AG09319 (cell line): ENCODE results near the gene TMSB4X.

Experiments used
- DNase-seq: peaks from one replicate; pipeline ENCODE4 v3.0.0-alpha.2; 2010; ENCODE audit warnings: low read depth; ENCODE audit errors: extremely low read depth
- TF ChIP-seq, protein P1 (sequence below): IDR thresholded peaks from 2 replicates; pipeline ENCODE4 v1.5.1; 2011; ENCODE audit warnings: low read depth, mild to moderate bottlenecking, inconsistent platforms, low read length, moderate library complexity

Gene TMSB4X

DNA sequence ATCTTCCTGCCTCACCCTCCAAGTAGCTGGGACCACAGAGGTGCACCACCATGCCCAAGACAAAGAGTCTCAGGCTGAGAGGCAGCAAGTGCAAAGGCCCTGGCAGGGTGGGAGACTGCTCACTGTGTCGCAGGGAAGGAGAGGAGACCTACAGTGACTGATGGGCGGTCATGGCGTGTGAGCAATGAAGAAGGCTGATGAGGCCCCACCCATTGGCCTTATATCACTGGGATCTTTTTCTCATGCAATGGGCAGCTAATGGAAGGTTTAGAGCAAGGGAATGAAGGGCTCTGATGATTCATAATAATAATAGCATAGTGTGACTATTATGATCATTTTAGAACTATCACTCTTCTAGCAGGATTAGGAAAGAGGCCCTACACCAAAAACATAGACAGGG lies 48.7 kb downstream of the TMSB4X start:
- no peak for DNase-seq
- TF ChIP-seq, protein P1, sequence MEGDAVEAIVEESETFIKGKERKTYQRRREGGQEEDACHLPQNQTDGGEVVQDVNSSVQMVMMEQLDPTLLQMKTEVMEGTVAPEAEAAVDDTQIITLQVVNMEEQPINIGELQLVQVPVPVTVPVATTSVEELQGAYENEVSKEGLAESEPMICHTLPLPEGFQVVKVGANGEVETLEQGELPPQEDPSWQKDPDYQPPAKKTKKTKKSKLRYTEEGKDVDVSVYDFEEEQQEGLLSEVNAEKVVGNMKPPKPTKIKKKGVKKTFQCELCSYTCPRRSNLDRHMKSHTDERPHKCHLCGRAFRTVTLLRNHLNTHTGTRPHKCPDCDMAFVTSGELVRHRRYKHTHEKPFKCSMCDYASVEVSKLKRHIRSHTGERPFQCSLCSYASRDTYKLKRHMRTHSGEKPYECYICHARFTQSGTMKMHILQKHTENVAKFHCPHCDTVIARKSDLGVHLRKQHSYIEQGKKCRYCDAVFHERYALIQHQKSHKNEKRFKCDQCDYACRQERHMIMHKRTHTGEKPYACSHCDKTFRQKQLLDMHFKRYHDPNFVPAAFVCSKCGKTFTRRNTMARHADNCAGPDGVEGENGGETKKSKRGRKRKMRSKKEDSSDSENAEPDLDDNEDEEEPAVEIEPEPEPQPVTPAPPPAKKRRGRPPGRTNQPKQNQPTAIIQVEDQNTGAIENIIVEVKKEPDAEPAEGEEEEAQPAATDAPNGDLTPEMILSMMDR, result no peak

GRCh38 chrX:13023979-13024378 lies 49.1 kb downstream of the TMSB4X start:
- no peak for DNase-seq
- TF ChIP-seq, protein P1, result no peak

DNA sequence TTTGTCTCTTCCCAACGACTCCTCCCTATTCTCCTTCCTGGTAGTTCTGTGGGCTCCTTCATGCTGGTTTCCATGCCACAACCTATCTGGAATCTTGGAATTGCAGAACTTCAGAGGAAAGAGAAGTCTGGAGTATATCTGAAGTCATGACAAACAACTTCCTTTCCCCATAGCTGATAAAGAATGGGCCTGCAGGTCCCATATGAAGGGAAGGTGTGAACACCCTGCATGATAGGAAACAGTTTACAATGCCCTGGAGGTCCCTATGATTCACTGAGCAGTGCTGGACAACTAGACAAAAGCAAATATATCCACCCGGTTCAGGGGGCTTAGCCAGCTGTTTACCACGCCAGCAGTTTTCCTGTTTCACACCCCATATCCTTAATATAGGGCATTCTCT lies 50.1 kb downstream of the TMSB4X start:
- TF ChIP-seq, protein P1, result no peak
- DNase-seq, result no peak
